ENCODE results near the gene USHBP1.

DNA sequence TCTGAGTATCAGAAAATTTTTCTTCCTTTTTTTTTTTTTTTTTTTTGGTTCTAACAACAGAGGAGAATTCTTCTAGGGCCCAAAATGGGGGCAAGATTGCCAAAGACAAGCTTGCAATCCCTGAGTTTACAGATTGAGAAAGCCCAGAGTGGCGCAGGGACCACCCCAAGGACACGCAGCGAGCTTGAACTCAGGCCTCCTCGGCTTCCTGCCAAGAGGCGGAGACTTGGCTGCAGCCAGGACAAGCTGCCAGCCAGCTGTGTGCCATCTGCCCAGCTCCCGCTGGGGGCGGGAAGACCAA, 40.6 kb upstream of the USHBP1 start:
- no peak for TF ChIP-seq CEBPB (IDR thresholded peaks at IDR 0.05; ENCODE audit: low read depth, low read length)
- TF ChIP-seq, protein P1, sequence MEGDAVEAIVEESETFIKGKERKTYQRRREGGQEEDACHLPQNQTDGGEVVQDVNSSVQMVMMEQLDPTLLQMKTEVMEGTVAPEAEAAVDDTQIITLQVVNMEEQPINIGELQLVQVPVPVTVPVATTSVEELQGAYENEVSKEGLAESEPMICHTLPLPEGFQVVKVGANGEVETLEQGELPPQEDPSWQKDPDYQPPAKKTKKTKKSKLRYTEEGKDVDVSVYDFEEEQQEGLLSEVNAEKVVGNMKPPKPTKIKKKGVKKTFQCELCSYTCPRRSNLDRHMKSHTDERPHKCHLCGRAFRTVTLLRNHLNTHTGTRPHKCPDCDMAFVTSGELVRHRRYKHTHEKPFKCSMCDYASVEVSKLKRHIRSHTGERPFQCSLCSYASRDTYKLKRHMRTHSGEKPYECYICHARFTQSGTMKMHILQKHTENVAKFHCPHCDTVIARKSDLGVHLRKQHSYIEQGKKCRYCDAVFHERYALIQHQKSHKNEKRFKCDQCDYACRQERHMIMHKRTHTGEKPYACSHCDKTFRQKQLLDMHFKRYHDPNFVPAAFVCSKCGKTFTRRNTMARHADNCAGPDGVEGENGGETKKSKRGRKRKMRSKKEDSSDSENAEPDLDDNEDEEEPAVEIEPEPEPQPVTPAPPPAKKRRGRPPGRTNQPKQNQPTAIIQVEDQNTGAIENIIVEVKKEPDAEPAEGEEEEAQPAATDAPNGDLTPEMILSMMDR (conservative IDR thresholded peaks at IDR 0.05; ENCODE audit: low read depth, low read length): no peak
- TF ChIP-seq MXI1 (IDR thresholded peaks at IDR 0.05; ENCODE audit: borderline replicate concordance, low read depth, low read length): no peak
- TF ChIP-seq POLR2A (IDR thresholded peaks at IDR 0.05; ENCODE audit: low read depth, low read length): no peak
- TF ChIP-seq SMC3 (IDR thresholded peaks at IDR 0.05; ENCODE audit: low read depth, low read length): no peak
- TF ChIP-seq RCOR1 (IDR thresholded peaks at IDR 0.05; ENCODE audit: insufficient replicate concordance, low read length): no peak
- TF ChIP-seq, protein P2, sequence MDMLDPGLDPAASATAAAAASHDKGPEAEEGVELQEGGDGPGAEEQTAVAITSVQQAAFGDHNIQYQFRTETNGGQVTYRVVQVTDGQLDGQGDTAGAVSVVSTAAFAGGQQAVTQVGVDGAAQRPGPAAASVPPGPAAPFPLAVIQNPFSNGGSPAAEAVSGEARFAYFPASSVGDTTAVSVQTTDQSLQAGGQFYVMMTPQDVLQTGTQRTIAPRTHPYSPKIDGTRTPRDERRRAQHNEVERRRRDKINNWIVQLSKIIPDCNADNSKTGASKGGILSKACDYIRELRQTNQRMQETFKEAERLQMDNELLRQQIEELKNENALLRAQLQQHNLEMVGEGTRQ (IDR thresholded peaks at IDR 0.05; ENCODE audit: low read depth, low read length): no peak
- no peak for TF ChIP-seq RAD21 (IDR thresholded peaks at IDR 0.05; ENCODE audit: low read length)
